HG02885 (cell line): ENCODE data around the gene SRPRA.
A peak's percentile ranks its signal among the peaks of the same experiment; 100 is the strongest.
"Not testable (repeated sequence)": the region's sequence is repeated elsewhere in the genome, so short reads cannot be mapped to it uniquely, and the experiment has no call there.

Experiments
- ATAC-seq: cut with Tn5 transposase; IDR thresholded peaks from one replicate; pipeline ENCODE4 v1.9.1; 2021; ENCODE audit warnings: mild to moderate bottlenecking; ENCODE audit not compliant: unreplicated experiment, poor library complexity

Gene SRPRA

DNA sequence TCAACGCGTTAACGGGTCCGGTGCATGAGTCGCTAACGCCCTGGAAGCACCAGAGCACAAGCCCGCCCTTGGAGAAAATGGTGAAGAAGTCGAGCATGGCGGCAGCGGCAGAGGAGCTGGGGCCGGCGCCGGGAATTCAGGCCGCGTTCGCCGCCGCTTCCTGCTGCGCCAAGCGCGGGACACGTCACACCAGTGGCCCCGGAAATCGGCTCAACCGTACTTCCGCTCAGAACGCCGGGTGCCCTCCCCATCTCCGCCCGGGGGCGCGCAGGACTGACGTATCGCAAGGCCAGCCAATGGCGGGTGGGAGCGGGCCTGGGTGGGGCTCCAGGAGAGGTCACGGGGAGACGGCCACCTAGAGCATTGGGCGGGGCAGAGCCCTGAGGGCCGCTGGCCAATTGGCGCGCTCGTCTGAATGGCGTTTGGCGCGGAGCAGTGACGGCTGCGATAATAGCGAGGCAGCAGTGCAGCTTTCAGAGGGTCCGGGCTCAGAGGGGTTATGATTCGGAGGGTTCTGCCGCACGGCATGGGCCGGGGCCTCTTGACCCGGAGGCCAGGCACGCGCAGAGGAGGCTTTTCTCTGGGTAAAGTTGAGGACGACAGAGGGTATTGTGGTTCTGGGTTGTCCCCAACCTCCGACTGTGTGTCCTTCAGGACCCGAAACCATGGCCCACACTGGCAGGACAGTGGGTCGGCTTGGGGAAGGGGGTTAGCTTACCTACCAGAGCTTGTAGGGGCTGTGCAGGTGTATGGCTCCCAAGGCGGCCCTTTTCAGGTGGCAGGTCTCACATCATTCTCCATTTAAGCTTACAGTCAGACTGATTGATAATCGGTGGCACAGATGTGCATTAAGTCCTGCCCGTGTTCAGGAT is at the start of gene SRPRA, which contains the start of gene FOXRED1:
SRPRA (minus strand) TSS at position 188 of the 872 bp plus-strand sequence; CDS start at position 97, 91 bp downstream.
FOXRED1 (plus strand) TSS at position 447 of the 872 bp plus-strand sequence; CDS start at position 500, 53 bp downstream.
- peak; percentile 99 for ATAC-seq

- no peak for ATAC-seq
Observed at GRCh38 chr11:126317756-126318573, 49.3 kb upstream of the SRPRA start.

DNA sequence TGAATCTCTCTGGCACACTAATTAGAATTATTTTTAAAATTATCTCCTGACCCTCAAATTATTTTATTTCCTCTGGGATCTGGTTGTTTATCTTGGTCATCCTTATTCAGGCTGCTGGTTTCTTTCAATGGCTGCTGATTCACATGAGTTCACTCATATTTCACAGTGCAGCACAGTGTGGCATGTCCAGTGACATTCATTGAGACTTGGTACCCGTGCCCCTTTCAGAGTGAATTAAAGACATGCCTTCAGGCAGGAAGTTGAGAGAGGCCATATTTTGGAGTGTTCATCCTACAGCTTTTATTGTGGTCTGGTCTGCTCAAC is 48.7 kb upstream of the SRPRA start:
- ATAC-seq: no peak

- ATAC-seq: no peak
Observed at GRCh38 chr11:126313826-126314225, 45.1 kb upstream of the SRPRA start.

DNA sequence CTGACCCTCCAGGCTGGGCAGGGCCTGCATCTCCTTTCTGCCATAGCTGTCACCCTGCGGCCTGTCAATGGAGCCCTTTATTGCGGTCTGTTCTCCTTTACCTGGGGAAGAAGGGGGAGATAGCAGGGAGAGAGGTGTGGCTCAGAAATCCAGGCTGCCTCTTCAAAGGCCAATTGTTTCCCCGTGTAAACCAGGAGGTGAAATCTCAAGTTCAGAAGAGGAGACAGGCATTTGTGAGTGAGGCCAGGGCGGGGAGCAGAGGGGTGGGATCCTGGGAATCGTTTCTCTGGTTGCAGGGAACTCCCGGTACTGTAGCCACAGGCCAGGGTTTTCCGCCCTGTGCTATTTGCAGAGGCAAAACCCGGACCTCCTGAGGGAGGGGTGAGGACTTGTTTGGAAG is 44.3 kb upstream of the SRPRA start:
- ATAC-seq: no peak

DNA sequence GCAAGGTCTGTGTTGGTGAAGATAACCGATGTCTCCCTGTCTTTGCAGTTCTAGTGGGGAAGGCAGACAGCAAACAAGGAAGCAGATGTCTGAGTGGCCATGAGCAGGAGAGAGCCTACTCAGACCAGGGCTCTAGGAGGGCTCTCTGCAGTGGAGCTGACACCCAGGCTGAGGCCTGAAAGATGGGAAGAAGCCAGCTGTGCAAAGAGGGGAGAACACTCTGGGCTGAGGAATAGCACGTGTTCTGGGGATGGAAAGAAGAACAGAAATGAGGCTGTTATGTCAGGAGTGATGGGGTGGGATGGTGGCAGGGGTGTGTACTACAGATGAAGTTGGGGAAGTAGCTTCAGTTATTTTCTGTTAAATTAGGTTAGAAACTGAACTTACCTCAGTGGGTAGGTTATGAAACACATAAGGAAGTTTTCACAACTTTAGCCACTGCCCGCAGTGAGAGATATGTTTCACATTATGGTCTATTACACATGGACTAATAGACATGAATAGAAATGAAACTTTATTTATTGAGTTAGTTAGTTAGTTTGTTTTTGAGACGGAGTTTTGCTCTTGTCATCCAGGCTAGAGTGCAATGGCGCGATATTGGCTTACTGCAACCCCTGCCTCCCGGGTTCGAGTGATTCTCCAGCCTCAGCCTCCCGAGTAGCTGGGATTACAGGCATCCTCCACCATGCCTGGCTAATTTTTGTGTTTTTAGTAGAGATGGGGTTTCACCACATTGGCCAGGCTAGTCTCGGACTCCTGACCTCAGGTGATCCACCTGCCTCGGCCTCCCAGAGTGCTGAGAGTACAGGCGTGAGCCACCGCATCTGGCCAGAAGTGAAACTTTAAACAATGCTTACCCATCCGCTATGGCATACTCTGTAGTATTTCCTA is 43.0 kb upstream of the SRPRA start:
- peak; percentile 78 for ATAC-seq

DNA sequence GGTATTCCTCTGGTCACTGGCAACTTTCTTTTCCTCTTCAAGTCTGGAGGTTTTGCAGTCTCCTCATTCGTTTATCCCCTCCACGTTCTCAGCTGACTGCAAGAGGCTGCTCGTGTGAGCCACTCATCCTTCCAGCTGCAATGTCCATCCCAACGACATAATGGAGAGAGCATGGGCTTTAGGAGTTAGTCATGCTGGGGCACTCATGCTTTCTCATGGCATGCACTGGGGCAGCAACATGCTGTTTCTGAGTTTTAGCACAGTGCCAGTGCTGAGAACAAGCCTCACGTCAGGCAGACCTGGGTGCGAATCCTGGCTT is 42.3 kb upstream of the SRPRA start:
- no peak for ATAC-seq

GRCh38 chr11:126310200-126310991 is 41.7 kb upstream of the SRPRA start:
- ATAC-seq: peak; percentile 35

- ATAC-seq: not testable (repeated sequence)
Observed at GRCh38 chr11:126308771-126309170, 40.1 kb upstream of the SRPRA start.

DNA sequence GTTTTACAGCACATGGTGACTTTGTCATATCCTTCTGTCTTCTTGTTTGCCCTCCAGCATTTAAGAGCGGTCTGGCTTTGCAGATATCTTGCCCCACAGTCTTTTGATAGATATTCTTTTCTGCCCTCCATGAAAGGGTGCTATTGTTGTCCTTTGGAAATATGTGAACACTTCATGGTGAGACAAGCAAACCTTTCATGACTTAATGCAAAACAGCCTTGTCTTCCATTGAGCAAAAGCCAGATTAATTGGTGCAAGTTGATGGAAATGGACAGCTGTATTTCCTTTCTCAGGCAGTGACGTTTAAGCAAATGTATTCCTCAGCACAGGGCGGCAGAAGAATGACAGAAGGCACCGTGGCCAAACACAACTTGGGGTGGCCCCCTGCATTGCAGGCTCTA is 39.6 kb upstream of the SRPRA start:
- ATAC-seq: no peak

GRCh38 chr11:126307706-126308105 is 39.0 kb upstream of the SRPRA start:
- ATAC-seq: no peak

- peak; percentile 46 for ATAC-seq
Observed at GRCh38 chr11:126305699-126306098, 37.0 kb upstream of the SRPRA start.

DNA sequence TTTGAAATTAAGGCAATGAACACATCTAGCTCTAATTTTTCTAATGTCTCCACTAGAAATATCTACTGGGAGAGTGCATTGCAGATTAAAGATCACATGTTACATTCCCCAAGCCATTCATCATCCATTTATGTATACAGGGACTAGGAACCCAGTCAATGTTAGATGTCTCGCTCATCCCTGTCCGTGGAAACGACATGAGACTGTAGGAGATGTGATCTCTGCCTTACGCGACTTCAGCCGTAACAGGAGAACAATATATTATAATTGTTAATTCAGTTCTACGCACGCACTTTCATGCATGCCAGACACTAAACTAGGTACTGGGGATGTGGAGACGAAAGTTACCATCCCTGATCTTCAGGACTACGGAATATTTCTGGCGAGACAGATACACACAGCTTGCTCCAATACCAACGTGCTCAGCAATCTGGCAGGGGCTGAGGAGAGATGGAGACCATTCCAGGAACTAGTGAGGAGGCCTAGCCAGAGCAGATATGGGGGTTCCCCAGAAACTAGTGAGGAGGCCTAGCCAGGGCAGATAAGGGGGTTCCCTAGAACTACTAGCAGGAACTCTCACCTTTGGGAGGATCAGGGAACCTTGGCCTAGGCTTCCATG is 35.9 kb upstream of the SRPRA start:
- ATAC-seq: peak; percentile 36

GRCh38 chr11:126303623-126304456 is 35.1 kb upstream of the SRPRA start, which contains the start of gene DCPS:
DCPS (plus strand) TSS chr11:126304060; CDS start chr11:126304081, 21 bp downstream.
- ATAC-seq: peak; percentile 88

- ATAC-seq: no peak
Observed at GRCh38 chr11:126297004-126297403, 28.3 kb upstream of the SRPRA start.

DNA sequence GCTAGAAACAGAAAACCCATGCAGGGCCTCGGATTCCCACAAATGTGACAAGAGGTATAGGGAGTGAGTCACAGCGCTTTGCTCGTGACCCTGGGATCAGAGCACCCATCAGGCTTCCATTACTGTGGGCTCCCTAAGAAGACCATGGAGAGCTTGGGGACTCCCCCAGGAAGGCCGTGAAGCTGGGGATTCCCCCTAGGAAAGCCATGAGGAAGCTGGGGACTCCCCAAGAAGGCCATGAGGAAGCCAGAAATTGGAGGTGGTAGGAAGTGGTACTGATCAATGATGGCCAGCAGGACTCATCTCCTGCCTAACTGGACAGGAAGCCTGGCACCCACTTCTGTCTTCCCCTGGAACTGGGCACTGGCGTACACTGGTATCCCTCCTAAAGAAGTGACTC is 25.0 kb upstream of the SRPRA start:
- ATAC-seq: no peak

- no peak for ATAC-seq
Observed at GRCh38 chr11:126290887-126291286, 22.2 kb upstream of the SRPRA start.

- ATAC-seq: no peak
Observed at GRCh38 chr11:126288237-126288636, 19.5 kb upstream of the SRPRA start.
